Measurements from ENCODE around the gene ADAR. TPM values are rescaled to one million over a fixed set of nuclear protein-coding genes. Genes with fewer than 3 reads are reported as not detected.

The ADAR gene
- total RNA-seq, 2 donors from 2014 or later, result 189 to 332 TPM

- ATAC-seq (no peak), DNase-seq (ENCODE audit: low spot score in 2 of 2) (no peak)
- Mint-ChIP-seq H3K9me3 (no peaks in the 10 kb centered on the region), H3K27ac (peak overlapping the region; percentile 46 to 89), H3K36me3 (peaks cover 20 to 24% of the 10 kb centered on the region in 2 donors)
These were observed 15.4 kb upstream of the ADAR start for GRCh38 chr1:154623358-154623757.

GRCh38 chr1:154622503-154623039, 14.6 kb upstream of the ADAR start:
- H3K27ac Mint-ChIP-seq, result peak overlapping the region in 1 of 2 donors; percentile 25
- DNase-seq (ENCODE audit: low spot score in 2 of 2) (no peak), ATAC-seq (no peak)
- H3K36me3 Mint-ChIP-seq, result peaks cover 18 to 22% of the 10 kb centered on the region in 2 donors
- no peaks in the 10 kb centered on the region for H3K9me3 Mint-ChIP-seq

- Mint-ChIP-seq H3K27ac (peak overlapping the region in 1 of 2 donors; percentile 50), H3K36me3 (peaks cover 11 to 19% of the 10 kb centered on the region in 2 donors), H3K9me3 (no peaks in the 10 kb centered on the region)
- no peak for ATAC-seq
- no peak for DNase-seq (ENCODE audit: low spot score in 2 of 2)
These were observed 13.9 kb upstream of the ADAR start for GRCh38 chr1:154621875-154622274.

GRCh38 chr1:154620751-154621150, 12.8 kb upstream of the ADAR start:
- DNase-seq (ENCODE audit: low spot score in 2 of 2), result no peak
- no peak for ATAC-seq
- Mint-ChIP-seq H3K27ac (no peak overlapping the region), H3K36me3 (peaks cover 6 to 13% of the 10 kb centered on the region in 2 donors), H3K9me3 (no peaks in the 10 kb centered on the region)

- no peak for DNase-seq (ENCODE audit: low spot score in 2 of 2)
- Mint-ChIP-seq H3K36me3 (peaks cover 6 to 13% of the 10 kb centered on the region in 2 donors), H3K27ac (no peak overlapping the region), H3K9me3 (no peaks in the 10 kb centered on the region)
- no peak for ATAC-seq
These were observed 11.4 kb upstream of the ADAR start for GRCh38 chr1:154619181-154619948.

- H3K36me3 Mint-ChIP-seq, result peaks cover 0 to 5% of the 10 kb centered on the region in 2 donors
- no peak overlapping the region for H3K27ac Mint-ChIP-seq
- no peak for DNase-seq (ENCODE audit: low spot score in 2 of 2)
- no peaks in the 10 kb centered on the region for H3K9me3 Mint-ChIP-seq
- no peak for ATAC-seq
These were observed 8.8 kb upstream of the ADAR start for GRCh38 chr1:154616659-154617345.

- peaks cover 0 to 5% of the 10 kb centered on the region in 2 donors for H3K36me3 Mint-ChIP-seq
- ATAC-seq (no peak), DNase-seq (ENCODE audit: low spot score in 2 of 2) (no peak)
- H3K9me3 Mint-ChIP-seq, result no peaks in the 10 kb centered on the region
- H3K27ac Mint-ChIP-seq, result no peak overlapping the region
These were observed 7.4 kb upstream of the ADAR start for GRCh38 chr1:154615411-154615810.

- DNase-seq (ENCODE audit: low spot score in 2 of 2) (no peak), ATAC-seq (peak; percentile 26 to 50)
- Mint-ChIP-seq H3K9me3 (no peaks in the 10 kb centered on the region), H3K36me3 (peaks cover 0 to 5% of the 10 kb centered on the region in 2 donors), H3K27ac (peak overlapping the region in 1 of 2 donors; percentile 88)
These were observed 6.9 kb upstream of the ADAR start for GRCh38 chr1:154614901-154615300.

- Mint-ChIP-seq H3K9me3 (no peaks in the 10 kb centered on the region), H3K36me3 (peaks cover 0 to 5% of the 10 kb centered on the region in 2 donors), H3K27ac (peak overlapping the region in 1 of 2 donors; percentile 4)
- DNase-seq (ENCODE audit: low spot score in 2 of 2), result no peak
- no peak for ATAC-seq
These were observed 6.3 kb upstream of the ADAR start for GRCh38 chr1:154614247-154614646.

- DNase-seq (ENCODE audit: low spot score in 2 of 2) (no peak), ATAC-seq (no peak)
- Mint-ChIP-seq H3K36me3 (peaks cover 11 to 19% of the 10 kb centered on the region in 2 donors), H3K27ac (peak overlapping the region in 1 of 2 donors; percentile 39), H3K9me3 (no peaks in the 10 kb centered on the region)
These were observed 3.3 kb upstream of the ADAR start for GRCh38 chr1:154611150-154611862.

GRCh38 chr1:154609398-154610380, 1.7 kb upstream of the ADAR start:
- no peaks in the 10 kb centered on the region for H3K9me3 Mint-ChIP-seq
- DNase-seq (ENCODE audit: low spot score in 2 of 2), result peak; percentile 55 to 78
- peaks cover 11 to 29% of the 10 kb centered on the region in 2 donors for H3K36me3 Mint-ChIP-seq
- peak overlapping the region; percentile 95 to 97 for H3K27ac Mint-ChIP-seq
- peak; percentile 53 to 70 for ATAC-seq

GRCh38 chr1:154608397-154609270, 648 bp upstream of the ADAR start:
- H3K27ac Mint-ChIP-seq, result peak overlapping the region; percentile 95 to 99
- peaks cover 11 to 30% of the 10 kb centered on the region in 2 donors for H3K36me3 Mint-ChIP-seq
- ATAC-seq, result peak; percentile 13 to 21
- no peaks in the 10 kb centered on the region for H3K9me3 Mint-ChIP-seq
- peak; percentile 40 to 67 for DNase-seq (ENCODE audit: low spot score in 2 of 2)

- peak overlapping the region; percentile 95 to 98 for H3K27ac Mint-ChIP-seq
- peak; percentile 1 to 9 for ATAC-seq
- DNase-seq (ENCODE audit: low spot score in 2 of 2), result no peak
- peaks cover 11 to 32% of the 10 kb centered on the region in 2 donors for H3K36me3 Mint-ChIP-seq
- H3K9me3 Mint-ChIP-seq, result no peaks in the 10 kb centered on the region
These were observed 829 bp downstream of the ADAR start for GRCh38 chr1:154607106-154607608.

GRCh38 chr1:154605534-154605933, 2.5 kb downstream of the ADAR start:
- ATAC-seq (no peak), DNase-seq (ENCODE audit: low spot score in 2 of 2) (no peak)
- Mint-ChIP-seq H3K27ac (peak overlapping the region; percentile 60 to 87), H3K9me3 (no peaks in the 10 kb centered on the region), H3K36me3 (peaks cover 18 to 49% of the 10 kb centered on the region in 2 donors)

GRCh38 chr1:154603317-154603716, 4.7 kb downstream of the ADAR start:
- DNase-seq (ENCODE audit: low spot score in 2 of 2), result no peak
- no peaks in the 10 kb centered on the region for H3K9me3 Mint-ChIP-seq
- peaks cover 26 to 53% of the 10 kb centered on the region in 2 donors for H3K36me3 Mint-ChIP-seq
- ATAC-seq, result no peak
- peak overlapping the region; percentile 53 to 60 for H3K27ac Mint-ChIP-seq
